Ishikawa (cell line): Measurements from ENCODE around the gene HERC3.

ENCODE experiments used
- CEBPB ChIP-seq: IDR thresholded peaks from 2 replicates; pipeline ENCODE4 v1.6.1; 2012
- CREB1 ChIP-seq: IDR thresholded peaks from 2 replicates; pipeline ENCODE4 v1.6.1; 2012; ENCODE audit warnings: low read depth
- EGR1 ChIP-seq: IDR thresholded peaks from 2 replicates; pipeline ENCODE4 v1.6.1; 2012
- EP300 ChIP-seq: IDR thresholded peaks from 2 replicates; pipeline ENCODE4 v1.6.1; 2012; ENCODE audit warnings: borderline replicate concordance
- MAX ChIP-seq: IDR thresholded peaks from 2 replicates; pipeline ENCODE4 v1.6.1; 2012
- NFIC ChIP-seq: IDR thresholded peaks from 2 replicates; pipeline ENCODE4 v1.6.1; 2012
- RAD21 ChIP-seq: IDR thresholded peaks from 2 replicates; pipeline ENCODE4 v1.6.1; 2012; ENCODE audit warnings: low read depth
- REST ChIP-seq: IDR thresholded peaks from 2 replicates; pipeline ENCODE4 v1.6.1; 2012; ENCODE audit warnings: low read depth, mild to moderate bottlenecking
- TAF1 ChIP-seq: IDR thresholded peaks from 2 replicates; pipeline ENCODE4 v1.6.1; 2012; ENCODE audit warnings: low read depth, mild to moderate bottlenecking
- TCF12 ChIP-seq: IDR thresholded peaks from 2 replicates; pipeline ENCODE4 v1.6.1; 2012; ENCODE audit warnings: low read depth
- TEAD4 ChIP-seq: IDR thresholded peaks from 2 replicates; pipeline ENCODE4 v1.6.1; 2012
- USF1 ChIP-seq: IDR thresholded peaks from 2 replicates; pipeline ENCODE4 v1.6.1; 2012
- YY1 ChIP-seq: IDR thresholded peaks from 2 replicates; pipeline ENCODE4 v1.6.1; 2012; ENCODE audit warnings: low read depth

- TF ChIP-seq MAX (no peak), RAD21 (no peak), REST (no peak), TAF1 (no peak), TEAD4 (no peak), YY1 (no peak), EP300 (no peak), CREB1 (no peak), TCF12 (no peak), EGR1 (no peak), NFIC (no peak), CEBPB (no peak), USF1 (no peak)
Observed at GRCh38 chr4:88752754-88753153, 160.5 kb downstream of the HERC3 start.
